HG02642 (cell line): Measurements from ENCODE around the gene BRD2.
A peak's percentile ranks its signal among the peaks of the same experiment; 100 is the strongest.

Experiments used
- ATAC-seq: cut with Tn5 transposase; IDR thresholded peaks from one replicate; pipeline ENCODE4 v1.9.1; 2021; ENCODE audit warnings: mild to moderate bottlenecking; ENCODE audit not compliant: unreplicated experiment, poor library complexity

BRD2 gene

GRCh38 chr6:32983964-32984621, 15.7 kb downstream of the BRD2 start:
- peak; percentile 17 for ATAC-seq

- ATAC-seq: peak; percentile 62
Observed at GRCh38 chr6:32984622-32985389, 16.4 kb downstream of the BRD2 start.

GRCh38 chr6:32989368-32989767, 21.0 kb downstream of the BRD2 start:
- no peak for ATAC-seq

GRCh38 chr6:32991972-32992371, 23.6 kb downstream of the BRD2 start:
- ATAC-seq: no peak

- no peak for ATAC-seq
Observed at GRCh38 chr6:32993363-32993973, 25.1 kb downstream of the BRD2 start.

GRCh38 chr6:32995448-32995847, 27.1 kb downstream of the BRD2 start:
- no peak for ATAC-seq

GRCh38 chr6:33000055-33000454, 31.7 kb downstream of the BRD2 start:
- no peak for ATAC-seq

- ATAC-seq: no peak
Observed at GRCh38 chr6:33001685-33002084, 33.3 kb downstream of the BRD2 start.

- ATAC-seq: no peak
Observed at GRCh38 chr6:33004940-33005339, 36.5 kb downstream of the BRD2 start.

- ATAC-seq: no peak
Observed at GRCh38 chr6:33007831-33008400, 39.5 kb downstream of the BRD2 start.

GRCh38 chr6:33008944-33009861, 40.8 kb downstream of the BRD2 start, which contains the start of gene HLA-DOA:
Gene HLA-DOA, minus strand, starts transcription at chr6:33009591.
- ATAC-seq: peak; percentile 83

GRCh38 chr6:33010356-33010755, 42.0 kb downstream of the BRD2 start:
- no peak for ATAC-seq

- no peak for ATAC-seq
Observed at GRCh38 chr6:33013608-33014007, 45.2 kb downstream of the BRD2 start.

GRCh38 chr6:33014841-33015634, 46.6 kb downstream of the BRD2 start:
- no peak for ATAC-seq

GRCh38 chr6:33015798-33016197, 47.4 kb downstream of the BRD2 start:
- no peak for ATAC-seq

- no peak for ATAC-seq
Observed at GRCh38 chr6:33017018-33017417, 48.6 kb downstream of the BRD2 start.

GRCh38 chr6:33017694-33018353, 49.4 kb downstream of the BRD2 start:
- ATAC-seq: no peak

- no peak for ATAC-seq
Observed at GRCh38 chr6:33018418-33018817, 50.0 kb downstream of the BRD2 start.

- ATAC-seq: peak; percentile 64
Observed at GRCh38 chr6:33018904-33019303, 50.5 kb downstream of the BRD2 start.
